H9 (cell line): ENCODE results near the gene SLC13A4. TPM values are rescaled to one million over a fixed set of nuclear protein-coding genes. Genes with fewer than 3 reads are reported as not detected.

ENCODE experiments used
- DNase-seq: peaks from one replicate; pipeline ENCODE4 v3.0.0-alpha.2; 2017
- H2AFZ ChIP-seq: one replicate; pipeline ENCODE4 v1.6.1; 2013; ENCODE audit warnings: mild to moderate bottlenecking, low read length, control low read depth, moderate library complexity
- H2AK5ac ChIP-seq: 2 replicates; pipeline ENCODE4 v1.6.1; 2013; ENCODE audit warnings: low read length, control low read depth, mixed read lengths; ENCODE audit not compliant: insufficient read length
- H2BK120ac ChIP-seq: one replicate; pipeline ENCODE4 v1.6.1; 2013; ENCODE audit warnings: low read depth, mild to moderate bottlenecking, low read length, control low read depth, inconsistent platforms; ENCODE audit not compliant: poor library complexity, severe bottlenecking
- H2BK12ac ChIP-seq: 2 replicates; pipeline ENCODE4 v1.6.1; 2013; ENCODE audit warnings: low read length, control low read depth, mixed read lengths, low read depth; ENCODE audit not compliant: insufficient read length
- H2BK15ac ChIP-seq: 2 replicates; pipeline ENCODE4 v1.6.1; 2013; ENCODE audit warnings: low read depth, low read length, control low read depth
- H2BK20ac ChIP-seq: one replicate; pipeline ENCODE4 v1.6.1; 2013; ENCODE audit warnings: low read depth, mild to moderate bottlenecking, low read length, control low read depth, inconsistent platforms; ENCODE audit not compliant: poor library complexity, severe bottlenecking
- H2BK5ac ChIP-seq: 2 replicates; pipeline ENCODE4 v1.6.1; 2013; ENCODE audit warnings: low read length, control low read depth, mixed read lengths; ENCODE audit not compliant: insufficient read length
- H3K14ac ChIP-seq: 2 replicates; pipeline ENCODE4 v1.6.1; 2013; ENCODE audit warnings: low read length, control low read depth; ENCODE audit not compliant: insufficient read depth
- H3K18ac ChIP-seq: 2 replicates; pipeline ENCODE4 v1.6.1; 2013; ENCODE audit warnings: low read depth, mild to moderate bottlenecking, mixed read lengths, low read length, control low read depth; ENCODE audit not compliant: insufficient read length
- H3K23ac ChIP-seq: 2 replicates; pipeline ENCODE4 v1.6.1; 2013; ENCODE audit warnings: low read length, control low read depth, mixed read lengths, low read depth; ENCODE audit not compliant: insufficient read length
- H3K23me2 ChIP-seq: 2 replicates; pipeline ENCODE4 v1.6.1; 2013; ENCODE audit warnings: low read depth, mild to moderate bottlenecking, mixed read lengths, low read length, control low read depth; ENCODE audit not compliant: insufficient read length, poor library complexity, severe bottlenecking
- H3K27ac ChIP-seq: 2 replicates; pipeline ENCODE4 v1.5.1; 2013; ENCODE audit warnings: low read length, control low read depth, mixed read lengths, low read depth; ENCODE audit not compliant: insufficient read length
- H3K27me3 ChIP-seq: 2 replicates; pipeline ENCODE4 v1.6.1; 2013; ENCODE audit warnings: low read length, control low read depth, inconsistent platforms; ENCODE audit not compliant: insufficient read depth
- H3K4ac ChIP-seq: 2 replicates; pipeline ENCODE4 v1.6.1; 2013; ENCODE audit warnings: low read depth, mild to moderate bottlenecking, control low read depth, inconsistent platforms, low read length, moderate library complexity
- H3K4me1 ChIP-seq: 2 replicates; pipeline ENCODE4 v1.6.1; 2013; ENCODE audit warnings: low read length, control low read depth, inconsistent platforms; ENCODE audit not compliant: insufficient read depth
- H3K4me2 ChIP-seq: 2 replicates; pipeline ENCODE4 v1.6.1; 2013; ENCODE audit warnings: low read length, control low read depth, mixed read lengths; ENCODE audit not compliant: insufficient read length, insufficient read depth
- H3K56ac ChIP-seq: 2 replicates; pipeline ENCODE4 v1.6.1; 2013; ENCODE audit warnings: low read depth, mild to moderate bottlenecking, mixed read lengths, low read length, control low read depth; ENCODE audit not compliant: insufficient read length
- H3K79me1 ChIP-seq: 2 replicates; pipeline ENCODE4 v1.6.1; 2013; ENCODE audit warnings: low read depth, mild to moderate bottlenecking, moderate library complexity, low read length, control low read depth, inconsistent platforms; ENCODE audit not compliant: insufficient read depth, poor library complexity, severe bottlenecking
- H3K79me2 ChIP-seq: 2 replicates; pipeline ENCODE4 v1.6.1; 2013; ENCODE audit warnings: low read length, control low read depth, inconsistent platforms; ENCODE audit not compliant: insufficient read depth
- H3K9ac ChIP-seq: 2 replicates; pipeline ENCODE4 v1.6.1; 2013; ENCODE audit warnings: low read length, control low read depth, mixed read lengths; ENCODE audit not compliant: insufficient read length; ENCODE audit errors: extremely low read depth
- H3K9me3 ChIP-seq: one replicate; pipeline ENCODE4 v1.6.1; 2013; ENCODE audit warnings: low read depth, low read length, inconsistent platforms; ENCODE audit not compliant: control insufficient read depth
- H3T11ph ChIP-seq: one replicate; pipeline ENCODE4 v1.6.1; 2013; ENCODE audit warnings: mild to moderate bottlenecking, low read length, control low read depth, inconsistent platforms
- H4K20me1 ChIP-seq: one replicate; pipeline ENCODE4 v1.6.1; 2013; ENCODE audit not compliant: control insufficient read depth, insufficient read length, insufficient read depth
- H4K5ac ChIP-seq: 2 replicates; pipeline ENCODE4 v1.6.1; 2013; ENCODE audit warnings: low read depth, mild to moderate bottlenecking, mixed read lengths, low read length, control low read depth; ENCODE audit not compliant: insufficient read length
- H4K8ac ChIP-seq: replicated peaks from 2 replicates; pipeline ENCODE4 v1.6.1; 2013; ENCODE audit warnings: low read length, control low read depth, mixed read lengths, low read depth; ENCODE audit not compliant: insufficient read length
- H4K91ac ChIP-seq: 2 replicates; pipeline ENCODE4 v1.6.1; 2013; ENCODE audit warnings: low read depth, mild to moderate bottlenecking, moderate library complexity, mixed read lengths, low read length, control low read depth; ENCODE audit not compliant: insufficient read length
- H3K27ac Mint-ChIP-seq, 3 experiments: 2 replicates in 2 of 3; 3 replicates in 1 of 3; pipeline ENCODE4 v1.8.0; 2020 to 2021; ENCODE audit warnings: mixed read lengths in 3 of 3, mild to moderate bottlenecking in 1 of 3, moderate library complexity in 1 of 3
- H3K27me3 Mint-ChIP-seq: 2 replicates; pipeline ENCODE4 v1.8.0; 2021; ENCODE audit warnings: low read depth, mild to moderate bottlenecking, moderate library complexity, mixed read lengths
- H3K36me3 Mint-ChIP-seq, 3 experiments: 2 replicates in 2 of 3; 3 replicates in 1 of 3; pipeline ENCODE4 v1.8.0; 2020 to 2021; ENCODE audit warnings: low read depth in 3 of 3, mixed read lengths in 3 of 3; ENCODE audit not compliant: insufficient read depth in 1 of 3
- H3K4me1 Mint-ChIP-seq, 2 experiments: 2 replicates each; pipeline ENCODE4 v1.8.0; 2020; ENCODE audit warnings: mixed read lengths in 2 of 2
- H3K4me3 Mint-ChIP-seq, 2 experiments: 2 replicates in 1 of 2; 3 replicates in 1 of 2; pipeline ENCODE4 v1.8.0; 2020 to 2021; ENCODE audit warnings: mild to moderate bottlenecking in 2 of 2, mixed read lengths in 2 of 2, moderate library complexity in 1 of 2
- H3K9me3 Mint-ChIP-seq, 2 experiments: 2 replicates in 1 of 2; 3 replicates in 1 of 2; pipeline ENCODE4 v1.8.0; 2020; ENCODE audit warnings: mild to moderate bottlenecking in 2 of 2, mixed read lengths in 2 of 2, moderate library complexity in 1 of 2
- CTCF ChIP-seq: fragments of 200-600 bp; sonication (generic); conservative IDR thresholded peaks from 3 replicates; pipeline ENCODE4 v1.8.0; 2021; ENCODE audit warnings: antibody characterized with exemption, mild to moderate bottlenecking
- WGBS: extraction: QIAGEN DNeasy Blood & Tissue Kit; methylation state at CpG from one replicate; pipeline ENCODE4 v1.1.7; 2013; ENCODE audit warnings: missing lambda C conversion rate, low lambda C conversion rate, mixed read lengths; ENCODE audit not compliant: insufficient read length; ENCODE audit errors: extremely low coverage; 5-methylcytosine and 5-hydroxymethylcytosine counted together
- total RNA-seq: library from RNA; stranded (reverse); gene quantifications from 2 replicates; pipeline ENCODE4 v1.2.1, GENCODE V29; 2021

SLC13A4 gene
- total RNA-seq, 1 experiment from 2014 or later = 3.5 TPM

- no peak overlapping the region for H2BK15ac ChIP-seq
- no peak overlapping the region for H4K91ac ChIP-seq
- no peak for DNase-seq
- no peak overlapping the region for H4K5ac ChIP-seq
- no peak overlapping the region for H3K14ac ChIP-seq
- H3K27me3 ChIP-seq = no peaks in the 10 kb centered on the region
- Mint-ChIP-seq H3K36me3 (no peaks in the 10 kb centered on the region), H3K4me1 (peaks cover 28 to 39% of the 10 kb centered on the region in 2 experiments), H3K27me3 (no peaks in the 10 kb centered on the region; the same call in 1 of the 2 replicates), H3K9me3 (no peaks in the 10 kb centered on the region), H3K4me3 (no peak overlapping the region), H3K27ac (no peak overlapping the region; a peak in 1 of 7 replicates)
- H3K9ac ChIP-seq = no peak overlapping the region
- H3K27ac ChIP-seq = no peak overlapping the region
- no peaks in the 10 kb centered on the region for H3K79me2 ChIP-seq
- H3K18ac ChIP-seq = no peak overlapping the region
- H3K4me2 ChIP-seq = no peak overlapping the region
- no peaks in the 10 kb centered on the region for H4K20me1 ChIP-seq
- no peak overlapping the region for H2BK120ac ChIP-seq
- no peaks in the 10 kb centered on the region for H3K79me1 ChIP-seq
- H3K56ac ChIP-seq = no peak overlapping the region
- H3K9me3 ChIP-seq = no peaks in the 10 kb centered on the region
- no peak overlapping the region for H3K4ac ChIP-seq
- no peak overlapping the region for H2AFZ ChIP-seq
- H3K23ac ChIP-seq = no peak overlapping the region
- H2BK12ac ChIP-seq = no peak overlapping the region
- peaks cover 3% of the 10 kb centered on the region; the same call in 1 of the 2 replicates for H3K4me1 ChIP-seq
- H2BK20ac ChIP-seq = no peak overlapping the region
- no peaks in the 10 kb centered on the region for H3K23me2 ChIP-seq
- no peak overlapping the region for H2BK5ac ChIP-seq
- no peak overlapping the region for H3T11ph ChIP-seq
- no peak overlapping the region for H4K8ac ChIP-seq
- H2AK5ac ChIP-seq = no peak overlapping the region
- TF ChIP-seq CTCF = no peak
- no CpG with 5 or more reads among the region's 4 CpGs for WGBS
Measured at GRCh38 chr7:135768467-135768866, 40.5 kb upstream of the SLC13A4 start.
